MCF 10A (cell line): ENCODE data around the gene ICE2. TPM values are rescaled to one million over a fixed set of nuclear protein-coding genes. Genes with fewer than 3 reads are reported as not detected.

Experiments
- BruUV-seq: library from RNA; stranded (reverse); fragments of 400-500 nt; replicated peaks from 2 replicates; lab custom pipeline; 2021; lab: Mats Ljungman, UMichigan
- CTCF ChIA-PET: fragments of 300-600 bp; sonication (Branson Sonifier 250); formaldehyde crosslinking; extraction: SDS; loops from one replicate; lab custom pipeline; 2021; ENCODE audit warnings: antibody characterized with exemption, inconsistent platforms; lab: Yijun Ruan, JAX
- POLR2A ChIA-PET: fragments of 300-600, 350-650 bp; sonication (Branson Sonifier 250); formaldehyde crosslinking; extraction: SDS; loops from one replicate; lab custom pipeline; 2020; ENCODE audit warnings: antibody characterized with exemption, inconsistent platforms; lab: Yijun Ruan, JAX
- DNase-seq: peaks from one replicate; pipeline ENCODE4 v3.0.0-alpha.2; 2018; ENCODE audit not compliant: unreplicated experiment
- H3K27ac Mint-ChIP-seq: one replicate; pipeline ENCODE4 v1.8.0; 2022; ENCODE audit warnings: mild to moderate bottlenecking, low read depth, mixed read lengths; ENCODE audit not compliant: unreplicated experiment
- H3K27me3 Mint-ChIP-seq: one replicate; pipeline ENCODE4 v1.8.0; 2022; ENCODE audit warnings: mixed read lengths; ENCODE audit not compliant: insufficient read depth, unreplicated experiment
- H3K36me3 Mint-ChIP-seq: one replicate; pipeline ENCODE4 v1.8.0; 2022; ENCODE audit warnings: mild to moderate bottlenecking, moderate library complexity, mixed read lengths; ENCODE audit not compliant: insufficient read depth, unreplicated experiment
- H3K4me1 Mint-ChIP-seq: one replicate; pipeline ENCODE4 v1.8.0; 2022; ENCODE audit warnings: mixed read lengths; ENCODE audit not compliant: insufficient read depth, unreplicated experiment
- H3K4me3 Mint-ChIP-seq: one replicate; pipeline ENCODE4 v1.8.0; 2022; ENCODE audit warnings: mild to moderate bottlenecking, moderate library complexity, mixed read lengths; ENCODE audit not compliant: unreplicated experiment
- H3K9me3 Mint-ChIP-seq: one replicate; pipeline ENCODE4 v1.8.0; 2022; ENCODE audit warnings: mixed read lengths; ENCODE audit not compliant: unreplicated experiment
- intact Hi-C: fragments of 100-400 bp; cut with micrococcal nuclease; formaldehyde crosslinking; loops from 2 replicates; pipeline ENCODE4 v1.14.1; 2022
- total RNA-seq: library from RNA; stranded (reverse); gene quantifications from 2 replicates; pipeline ENCODE4 v1.2.3, GENCODE V29; 2022
- TF ChIP-seq, protein P1 (sequence below): fragments of 200-600 bp; IDR thresholded peaks from one replicate; pipeline ENCODE4 v1.8.0; 2022; ENCODE audit warnings: antibody characterized with exemption, mild to moderate bottlenecking; ENCODE audit not compliant: unreplicated experiment

The ICE2 gene
- total RNA-seq, 1 experiment from 2014 or later = 57.9 TPM

- Mint-ChIP-seq H3K4me1 (peaks cover 75% of the 10 kb centered on the region), H3K4me3 (peak overlapping the region; percentile 98), H3K9me3 (no peaks in the 10 kb centered on the region), H3K27me3 (no peaks in the 10 kb centered on the region), H3K27ac (peak overlapping the region; percentile 91), H3K36me3 (peaks cover 90% of the 10 kb centered on the region)
- TF ChIP-seq, protein P1, sequence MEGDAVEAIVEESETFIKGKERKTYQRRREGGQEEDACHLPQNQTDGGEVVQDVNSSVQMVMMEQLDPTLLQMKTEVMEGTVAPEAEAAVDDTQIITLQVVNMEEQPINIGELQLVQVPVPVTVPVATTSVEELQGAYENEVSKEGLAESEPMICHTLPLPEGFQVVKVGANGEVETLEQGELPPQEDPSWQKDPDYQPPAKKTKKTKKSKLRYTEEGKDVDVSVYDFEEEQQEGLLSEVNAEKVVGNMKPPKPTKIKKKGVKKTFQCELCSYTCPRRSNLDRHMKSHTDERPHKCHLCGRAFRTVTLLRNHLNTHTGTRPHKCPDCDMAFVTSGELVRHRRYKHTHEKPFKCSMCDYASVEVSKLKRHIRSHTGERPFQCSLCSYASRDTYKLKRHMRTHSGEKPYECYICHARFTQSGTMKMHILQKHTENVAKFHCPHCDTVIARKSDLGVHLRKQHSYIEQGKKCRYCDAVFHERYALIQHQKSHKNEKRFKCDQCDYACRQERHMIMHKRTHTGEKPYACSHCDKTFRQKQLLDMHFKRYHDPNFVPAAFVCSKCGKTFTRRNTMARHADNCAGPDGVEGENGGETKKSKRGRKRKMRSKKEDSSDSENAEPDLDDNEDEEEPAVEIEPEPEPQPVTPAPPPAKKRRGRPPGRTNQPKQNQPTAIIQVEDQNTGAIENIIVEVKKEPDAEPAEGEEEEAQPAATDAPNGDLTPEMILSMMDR = no peak
- POLR2A ChIA-PET = interaction anchor here (0.5 to 13.9 kb wide), 22 partner anchors 8 to 1406 kb away, joined by 3 to 461 read pairs (median 4); partner anchors contain the start of genes GTF2A2, ICE2 and RNF111
- peak; percentile 99 for DNase-seq
- CTCF ChIA-PET = interaction anchor here (0.6 to 2.2 kb wide), 8 partner anchors 17 to 698 kb away, joined by 3 to 11 read pairs (median 5); no protein-coding TSS in a partner anchor
- intact Hi-C loops = loop anchor here (1.0 to 2.0 kb wide), 3 partner anchors 19 to 28 kb away; no protein-coding TSS in a partner anchor
- BruUV-seq = TSS peak; percentile 24
These were observed 85.8 kb downstream of the ICE2 start for GRCh38 chr15:60392986-60393790.

DNA sequence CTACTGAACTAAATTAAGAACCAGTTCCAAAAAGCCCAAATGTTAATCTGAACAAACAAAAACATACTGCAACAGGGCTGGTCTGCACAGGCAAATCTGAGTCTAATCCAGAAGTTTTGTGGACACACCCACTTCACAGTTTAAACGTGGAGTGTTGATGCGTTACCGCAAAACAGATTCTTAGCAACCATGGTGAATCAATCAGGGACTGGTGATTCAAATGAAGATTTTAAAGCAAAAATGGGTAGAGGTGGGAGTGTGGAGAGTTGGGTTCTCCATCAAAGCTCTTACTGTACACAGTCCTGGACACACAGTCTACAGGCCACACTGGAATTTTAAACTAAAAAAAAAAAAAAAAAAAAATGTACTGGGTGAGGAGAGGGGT lies 86.3 kb downstream of the ICE2 start:
- Mint-ChIP-seq H3K36me3 (peaks cover 88% of the 10 kb centered on the region), H3K9me3 (no peaks in the 10 kb centered on the region), H3K27ac (peak overlapping the region; percentile 91), H3K4me3 (peak overlapping the region; percentile 98), H3K4me1 (peaks cover 76% of the 10 kb centered on the region), H3K27me3 (no peaks in the 10 kb centered on the region)
- TF ChIP-seq, protein P1 = no peak
- CTCF ChIA-PET = interaction anchor here (0.7 to 2.2 kb wide), 5 partner anchors 21 to 33 kb away, joined by 3 to 11 read pairs (median 4); no protein-coding TSS in a partner anchor
- DNase-seq = peak; percentile 79
- POLR2A ChIA-PET = interaction anchor here (0.5 to 13.9 kb wide), 22 partner anchors 9 to 1405 kb away, joined by 3 to 461 read pairs (median 4); partner anchors contain the start of genes GTF2A2, ICE2 and RNF111
- no TSS peak for BruUV-seq
- intact Hi-C loops = loop anchor here (2.0 kb wide), 2 partner anchors 22 to 28 kb away; no protein-coding TSS in a partner anchor

DNA sequence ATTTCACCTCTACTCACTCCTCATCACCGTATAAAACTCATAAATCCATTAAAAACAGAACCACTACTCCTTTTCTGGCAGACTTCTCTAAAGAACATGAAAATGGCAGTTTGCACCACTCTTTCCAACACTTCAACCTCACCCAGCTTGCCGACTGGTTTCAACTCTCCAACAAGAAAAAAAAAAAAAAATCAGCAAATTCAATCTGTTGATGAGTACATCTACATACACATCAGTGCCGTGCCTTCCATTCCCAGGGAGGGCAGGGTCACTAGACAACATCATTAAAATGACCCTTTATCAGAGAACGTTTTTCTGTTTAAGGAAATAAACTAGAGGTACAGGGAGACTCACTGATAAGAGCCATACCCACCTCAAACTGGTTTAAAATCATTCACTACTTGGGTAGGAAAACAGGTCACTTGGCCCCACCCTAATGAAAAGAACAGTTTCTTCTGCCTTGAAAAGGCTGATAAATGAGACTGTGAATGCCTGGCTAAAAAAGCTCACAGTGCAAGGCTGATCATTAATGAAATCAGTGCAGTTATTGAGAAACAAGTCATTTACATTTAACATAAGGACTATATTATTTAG lies 87.1 kb downstream of the ICE2 start:
- no peaks in the 10 kb centered on the region for H3K9me3 Mint-ChIP-seq
- TF ChIP-seq, protein P1 = no peak
- DNase-seq = peak; percentile 13
- intact Hi-C loops = loop anchor here (2.0 kb wide), 2 partner anchors 21 to 29 kb away; no protein-coding TSS in a partner anchor
- BruUV-seq = no TSS peak
- CTCF ChIA-PET = interaction anchor here (0.9 to 1.4 kb wide), 3 partner anchors 29 to 52 kb away, joined by 3 to 4 read pairs (median 4); no protein-coding TSS in a partner anchor
- H3K36me3 Mint-ChIP-seq = peaks cover 81% of the 10 kb centered on the region
- no peaks in the 10 kb centered on the region for H3K27me3 Mint-ChIP-seq
- peak overlapping the region; percentile 69 for H3K4me3 Mint-ChIP-seq
- POLR2A ChIA-PET = interaction anchor here (0.6 to 13.9 kb wide), 14 partner anchors 9 to 1673 kb away, joined by 3 to 461 read pairs (median 18); partner anchors contain the start of gene ICE2
- H3K27ac Mint-ChIP-seq = peak overlapping the region; percentile 91
- H3K4me1 Mint-ChIP-seq = peaks cover 84% of the 10 kb centered on the region
